ENCODE results near the gene ARHGAP23.

GRCh38 chr17:38418693-38419507 is 9.4 kb upstream of the ARHGAP23 start:
- TF ChIP-seq CTCF (IDR thresholded peaks at IDR 0.05; ENCODE audit: poor library complexity) (no peak), EZH2 (IDR thresholded peaks at IDR 0.05; ENCODE audit: borderline replicate concordance) (no peak)

Measured in hepatocyte (in vitro differentiated cells).